NB4 (cell line): ENCODE results near the gene KLC4.

ENCODE experiments used
- CTCF ChIP-seq: IDR thresholded peaks from one replicate; pipeline ENCODE4 v1.5.1; 2012; ENCODE audit warnings: low read depth, low read length
- POLR2A ChIP-seq: IDR thresholded peaks from 2 replicates; pipeline ENCODE4 v1.6.1; 2011; ENCODE audit warnings: mild to moderate bottlenecking; ENCODE audit not compliant: insufficient read length; ENCODE audit errors: extremely low read depth

- TF ChIP-seq CTCF (no peak), POLR2A (no peak)
These were observed 18.6 kb downstream of the KLC4 start for GRCh38 chr6:43077981-43078511.
